GM10248 (cell line): ENCODE measurements around the gene TCF12.

Source experiments
- CTCF ChIA-PET: fragments of 300-600 bp; sonication (Branson Sonifier 250); formaldehyde crosslinking; extraction: SDS; loops from one replicate; lab custom pipeline; 2021; ENCODE audit warnings: antibody characterized with exemption; lab: Yijun Ruan, JAX
- POLR2A ChIA-PET: fragments of 350-650 bp; sonication (Branson Sonifier 250); formaldehyde crosslinking; extraction: SDS; loops from one replicate; lab custom pipeline; 2020; ENCODE audit warnings: antibody characterized with exemption; lab: Yijun Ruan, JAX
- DNase-seq: peaks from one replicate; pipeline ENCODE4 v3.0.0; 2012; ENCODE audit errors: extremely low spot score
- TF ChIP-seq, protein P1 (sequence below): IDR thresholded peaks from 2 replicates; pipeline ENCODE4 v1.5.1; 2012; ENCODE audit warnings: mild to moderate bottlenecking, low read depth; ENCODE audit errors: extremely low read depth, missing control alignments, control extremely low read depth

Gene TCF12

DNA sequence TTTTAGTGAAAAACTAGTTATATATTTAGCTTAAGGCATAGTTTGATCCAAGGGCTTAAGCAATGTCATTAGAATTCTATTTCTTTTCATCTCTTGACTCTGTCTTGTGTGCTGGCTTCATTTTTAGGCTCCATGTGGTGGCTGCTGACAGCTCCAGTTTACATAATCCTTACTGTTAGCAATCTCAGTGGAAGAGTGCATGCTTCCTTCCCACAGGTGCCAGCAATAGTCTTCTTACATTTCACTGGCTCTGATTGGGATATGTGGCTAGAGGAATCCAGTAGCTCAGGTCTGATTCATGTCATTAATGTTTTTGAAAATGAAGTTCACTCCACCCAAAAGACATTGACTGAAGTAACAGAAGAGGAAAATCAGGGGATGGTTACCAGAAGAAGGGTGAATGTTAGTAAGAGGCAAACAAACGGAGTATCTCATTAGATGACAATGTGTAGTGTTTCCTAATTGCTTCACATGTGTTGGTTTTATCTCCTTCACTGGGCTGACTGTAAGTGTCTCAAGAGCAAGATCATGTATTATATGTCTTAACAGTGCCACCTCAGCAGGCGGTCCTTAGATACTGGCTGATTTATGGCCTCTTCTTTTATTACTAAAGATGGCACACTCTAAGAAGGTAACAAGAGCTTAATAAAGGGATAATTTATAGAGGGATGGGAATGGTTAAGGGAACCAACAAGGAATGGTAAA is 25.6 kb upstream of the TCF12 start:
- TF ChIP-seq, protein P1, sequence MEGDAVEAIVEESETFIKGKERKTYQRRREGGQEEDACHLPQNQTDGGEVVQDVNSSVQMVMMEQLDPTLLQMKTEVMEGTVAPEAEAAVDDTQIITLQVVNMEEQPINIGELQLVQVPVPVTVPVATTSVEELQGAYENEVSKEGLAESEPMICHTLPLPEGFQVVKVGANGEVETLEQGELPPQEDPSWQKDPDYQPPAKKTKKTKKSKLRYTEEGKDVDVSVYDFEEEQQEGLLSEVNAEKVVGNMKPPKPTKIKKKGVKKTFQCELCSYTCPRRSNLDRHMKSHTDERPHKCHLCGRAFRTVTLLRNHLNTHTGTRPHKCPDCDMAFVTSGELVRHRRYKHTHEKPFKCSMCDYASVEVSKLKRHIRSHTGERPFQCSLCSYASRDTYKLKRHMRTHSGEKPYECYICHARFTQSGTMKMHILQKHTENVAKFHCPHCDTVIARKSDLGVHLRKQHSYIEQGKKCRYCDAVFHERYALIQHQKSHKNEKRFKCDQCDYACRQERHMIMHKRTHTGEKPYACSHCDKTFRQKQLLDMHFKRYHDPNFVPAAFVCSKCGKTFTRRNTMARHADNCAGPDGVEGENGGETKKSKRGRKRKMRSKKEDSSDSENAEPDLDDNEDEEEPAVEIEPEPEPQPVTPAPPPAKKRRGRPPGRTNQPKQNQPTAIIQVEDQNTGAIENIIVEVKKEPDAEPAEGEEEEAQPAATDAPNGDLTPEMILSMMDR = no peak
- POLR2A ChIA-PET = no interaction called here
- CTCF ChIA-PET = interaction anchor here (1.1 kb wide), 1 partner anchor 414 kb away, joined by 3 read pairs; no protein-coding TSS in a partner anchor
- no peak for DNase-seq

DNA sequence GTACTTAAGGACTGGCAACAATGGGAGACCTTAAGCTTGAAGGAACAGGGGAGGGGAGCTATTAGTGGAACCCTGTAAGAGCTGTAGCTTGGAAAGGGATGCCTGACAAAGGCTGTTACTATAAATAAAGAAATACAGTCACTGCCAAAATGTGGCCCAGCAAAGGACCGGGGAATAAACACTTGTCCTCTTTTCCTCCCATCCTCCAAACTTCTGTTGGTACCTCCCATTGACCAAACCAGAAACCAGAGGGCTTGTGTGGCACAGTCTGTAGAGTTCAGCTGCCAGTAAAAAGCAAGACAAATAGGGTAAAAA is 25.1 kb upstream of the TCF12 start:
- DNase-seq = no peak
- TF ChIP-seq, protein P1 = no peak
- ChIA-PET POLR2A (no interaction called here), CTCF (no interaction called here)

DNA sequence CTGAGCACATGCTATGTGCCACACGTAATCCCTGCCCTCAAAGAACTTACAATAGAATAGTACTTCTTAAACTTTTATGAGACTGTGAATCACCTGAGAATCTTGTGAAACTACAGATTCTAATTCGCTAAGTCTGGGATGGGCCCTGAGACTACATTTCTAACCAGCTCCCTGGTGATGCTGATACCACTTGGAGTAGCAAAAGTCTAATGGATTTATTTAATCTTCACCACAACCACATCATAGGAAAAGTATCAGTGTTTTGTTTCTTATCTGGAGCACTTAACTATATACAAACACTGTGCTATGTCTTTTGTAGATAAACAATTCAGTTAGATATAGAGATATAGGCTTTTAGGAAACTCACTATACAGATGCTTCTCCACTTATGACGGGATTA is 23.8 kb upstream of the TCF12 start:
- POLR2A ChIA-PET = no interaction called here
- TF ChIP-seq, protein P1 = no peak
- CTCF ChIA-PET = interaction anchor here (1.0 kb wide), 1 partner anchor 23 kb away, joined by 3 read pairs; no protein-coding TSS in a partner anchor
- DNase-seq = no peak

DNA sequence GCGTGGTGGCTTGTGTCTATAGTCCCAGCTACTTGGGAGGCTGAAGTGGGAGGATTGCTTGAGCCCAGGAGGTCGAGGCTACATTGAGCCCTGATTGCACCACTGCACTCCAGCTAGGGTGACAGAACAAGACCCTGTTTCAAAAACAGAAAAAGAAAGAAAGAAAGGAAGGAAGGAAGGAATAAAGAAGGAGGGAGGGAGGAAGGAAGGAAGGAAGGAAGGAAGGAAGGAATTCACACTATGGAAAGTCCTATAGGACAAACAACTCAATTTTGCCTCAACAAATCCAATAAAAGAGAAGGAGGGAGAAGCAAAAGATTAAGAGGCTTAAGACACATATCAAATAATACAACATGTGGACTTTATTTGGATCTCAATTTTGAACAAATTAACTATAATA is 16.5 kb upstream of the TCF12 start:
- TF ChIP-seq, protein P1 = no peak
- DNase-seq = no peak
- ChIA-PET POLR2A (no interaction called here), CTCF (interaction anchor here (0.9 kb wide), 1 partner anchor 15 kb away, joined by 3 read pairs; no protein-coding TSS in a partner anchor)

DNA sequence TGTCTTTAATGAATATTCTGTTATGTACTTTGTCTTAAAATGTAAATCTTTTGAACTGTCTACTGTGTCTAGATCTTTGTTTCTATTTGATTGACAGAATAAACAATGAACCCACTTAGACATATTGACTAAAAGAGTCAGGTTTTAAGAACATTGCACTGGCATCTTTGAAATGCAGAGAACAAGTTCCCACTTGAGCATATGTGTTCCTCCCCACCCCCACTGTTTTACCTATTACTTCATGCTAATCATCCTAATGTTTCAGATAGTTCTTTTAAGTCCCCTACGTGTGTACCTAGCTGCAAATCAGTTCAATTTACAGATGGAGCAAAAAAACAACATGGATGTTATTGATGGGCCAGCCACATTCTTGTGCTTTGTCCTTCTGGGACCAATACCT is 11.7 kb upstream of the TCF12 start:
- POLR2A ChIA-PET = no interaction called here

DNA sequence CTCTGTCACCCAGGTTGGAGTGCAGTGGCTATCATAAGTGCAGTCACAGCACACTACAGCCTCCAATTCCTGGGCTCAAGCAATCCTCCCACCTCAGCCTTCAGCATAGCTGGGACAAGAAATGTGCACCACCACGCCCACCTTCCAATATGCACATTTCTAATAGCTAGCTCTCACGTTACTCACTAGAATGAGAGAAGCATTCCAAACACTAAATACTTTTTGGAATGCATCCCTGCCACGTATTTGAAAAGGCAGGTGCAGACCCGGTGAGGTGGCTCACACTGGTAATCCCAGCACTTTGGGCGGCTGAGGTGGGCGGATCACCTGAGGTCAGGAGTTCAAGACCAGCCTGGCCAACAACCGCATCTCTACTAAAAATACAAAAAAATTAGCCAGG is 7.6 kb upstream of the TCF12 start:
- CTCF ChIA-PET = no interaction called here
- POLR2A ChIA-PET = interaction anchor here (0.7 kb wide), 1 partner anchor 145 kb away, joined by 3 read pairs; no protein-coding TSS in a partner anchor
- no peak for DNase-seq
- TF ChIP-seq, protein P1 = no peak

More for the DNA sequence above, 11.7 kb upstream of the TCF12 start:
- DNase-seq = no peak
- CTCF ChIA-PET = no interaction called here
- TF ChIP-seq, protein P1 = no peak
